Stimulated activated CD8-positive, alpha-beta memory T cell treated with anti-CD3 and anti-CD28 coated beads, Interleukin-4, amount 100 ng/mL, for 1 hour (primary cell): ENCODE results near the gene ZBBX.
"Not testable (repeated sequence)": the region's sequence is repeated elsewhere in the genome, so short reads cannot be mapped to it uniquely, and the experiment has no call there.

Source experiments
- DNase-seq, 2 donors: peaks; one replicate each; pipeline ENCODE4 v3.0.0-alpha.2; 2020; ENCODE audit warnings: low read depth in 2 of 2, low spot score in 1 of 2

The ZBBX gene

GRCh38 chr3:167380004-167380689 lies at the start of gene ZBBX:
TSS of gene ZBBX (minus strand) at chr3:167380297. CDS start at chr3:167372901, 7,396 bp downstream.
- peak; percentile 50 to 60 for DNase-seq

GRCh38 chr3:167426962-167427361 lies 46.9 kb upstream of the ZBBX start:
- DNase-seq = not testable (repeated sequence)

GRCh38 chr3:167422396-167422795 lies 42.3 kb upstream of the ZBBX start:
- DNase-seq = not testable (repeated sequence)

- no peak for DNase-seq
Measured at GRCh38 chr3:167409611-167410010, 29.5 kb upstream of the ZBBX start.

- no peak for DNase-seq
Measured at GRCh38 chr3:167406876-167407492, 26.9 kb upstream of the ZBBX start.

GRCh38 chr3:167397826-167398225 lies 17.7 kb upstream of the ZBBX start:
- no peak for DNase-seq

- DNase-seq = no peak
Measured at GRCh38 chr3:167396075-167396474, 16.0 kb upstream of the ZBBX start.

- no peak for DNase-seq
Measured at GRCh38 chr3:167394003-167394402, 13.9 kb upstream of the ZBBX start.

- no peak for DNase-seq
Measured at GRCh38 chr3:167382155-167382554, 2.1 kb upstream of the ZBBX start.

GRCh38 chr3:167375478-167375877 lies 4.6 kb downstream of the ZBBX start:
- no peak for DNase-seq

- no peak for DNase-seq
Measured at GRCh38 chr3:167372138-167372537, 8.0 kb downstream of the ZBBX start.

GRCh38 chr3:167361948-167362347 lies 18.1 kb downstream of the ZBBX start:
- no peak for DNase-seq

- no peak for DNase-seq
Measured at GRCh38 chr3:167361306-167361705, 18.8 kb downstream of the ZBBX start.

- no peak for DNase-seq
Measured at GRCh38 chr3:167355446-167355845, 24.7 kb downstream of the ZBBX start.

- DNase-seq = no peak
Measured at GRCh38 chr3:167354751-167355150, 25.3 kb downstream of the ZBBX start.

GRCh38 chr3:167350245-167350862 lies 29.7 kb downstream of the ZBBX start:
- DNase-seq = no peak

- no peak for DNase-seq
Measured at GRCh38 chr3:167346171-167346570, 33.9 kb downstream of the ZBBX start.

- DNase-seq = no peak
Measured at GRCh38 chr3:167330993-167331785, 48.9 kb downstream of the ZBBX start.

- DNase-seq = no peak
Measured at GRCh38 chr3:167323572-167323971, 56.5 kb downstream of the ZBBX start.

GRCh38 chr3:167318996-167319615 lies 61.0 kb downstream of the ZBBX start:
- DNase-seq = no peak

GRCh38 chr3:167318306-167318705 lies 61.8 kb downstream of the ZBBX start:
- DNase-seq = no peak
